Fibroblast of pulmonary artery (primary cell): Measurements from ENCODE around the gene CROCC2.

ENCODE experiments used
- DNase-seq: peaks from one replicate; pipeline ENCODE4 v3.0.0-alpha.2; 2010; ENCODE audit warnings: low read depth
- H3K4me3 ChIP-seq: replicated peaks from 2 replicates; pipeline ENCODE4 v1.5.1; 2011; ENCODE audit warnings: low read depth, mild to moderate bottlenecking, control low read depth, low read length, moderate library complexity
- CTCF ChIP-seq: IDR thresholded peaks from 2 replicates; pipeline ENCODE4 v1.5.1; 2011; ENCODE audit warnings: mild to moderate bottlenecking, control low read depth, low read length, inconsistent platforms; ENCODE audit errors: missing control alignments

The CROCC2 gene

GRCh38 chr2:240906141-240906910, at the start of gene CROCC2:
CROCC2 (plus strand) TSS chr2:240906336; CDS start chr2:240906514, 178 bp downstream.
- no peak within 1 kb of the TSS for H3K4me3 ChIP-seq

GRCh38 chr2:240857039-240858008, 48.8 kb upstream of the CROCC2 start:
- no peak for DNase-seq
- TF ChIP-seq CTCF: no peak
- no peak overlapping the region for H3K4me3 ChIP-seq

More at GRCh38 chr2:240906141-240906910, at the start of gene CROCC2:
- no peak for TF ChIP-seq CTCF
- DNase-seq: no peak

GRCh38 chr2:240858321-240858720, 47.8 kb upstream of the CROCC2 start:
- no peak overlapping the region for H3K4me3 ChIP-seq
- TF ChIP-seq CTCF: no peak
- DNase-seq: no peak

- no peak for DNase-seq
- no peak overlapping the region for H3K4me3 ChIP-seq
- TF ChIP-seq CTCF: no peak
Measured at GRCh38 chr2:240858871-240859270, 47.3 kb upstream of the CROCC2 start.

GRCh38 chr2:240861547-240861946, 44.6 kb upstream of the CROCC2 start:
- TF ChIP-seq CTCF: no peak
- no peak overlapping the region for H3K4me3 ChIP-seq

GRCh38 chr2:240864475-240864874, 41.7 kb upstream of the CROCC2 start:
- no peak overlapping the region for H3K4me3 ChIP-seq
- DNase-seq: no peak
- no peak for TF ChIP-seq CTCF

More at GRCh38 chr2:240861547-240861946, 44.6 kb upstream of the CROCC2 start:
- no peak for DNase-seq
